ENCODE measurements around the gene CSRP1.

DNA sequence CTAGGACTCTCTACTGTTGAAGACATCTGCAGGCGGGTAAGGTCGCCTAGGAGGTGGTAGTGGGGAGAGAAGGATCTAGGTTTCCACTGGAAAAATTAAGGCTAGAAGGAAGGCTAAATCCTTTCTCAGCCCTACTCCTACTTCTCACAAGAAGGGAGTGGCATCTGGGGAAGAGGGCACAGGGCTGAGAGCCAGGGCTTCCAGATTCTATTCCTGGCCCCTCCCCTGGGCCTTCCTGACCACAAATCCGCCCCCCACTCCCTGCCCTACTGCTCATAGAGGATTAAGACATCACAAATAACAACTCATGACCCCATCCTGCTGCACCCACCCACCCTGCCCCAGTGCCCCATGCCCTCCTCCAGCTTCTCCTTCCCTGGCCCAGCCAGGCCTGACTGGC lies 40.4 kb downstream of the CSRP1 start:
- no peak for TF ChIP-seq CTCF (IDR thresholded peaks at IDR 0.05)
- TF ChIP-seq POLR2A (IDR thresholded peaks at IDR 0.05): no peak
